Neuronal stem cell (in vitro differentiated cells): Measurements from ENCODE around the gene TMEM91.
A peak's percentile ranks its signal among the peaks of the same experiment; 100 is the strongest.

Source experiments
- DNase-seq: peaks from one replicate; pipeline ENCODE4 v3.0.0-alpha.2; 2013; ENCODE audit warnings: low spot score
- H2AFZ ChIP-seq: one replicate; pipeline ENCODE4 v1.6.1; 2013; ENCODE audit warnings: mild to moderate bottlenecking, low read length, inconsistent platforms
- H2AK5ac ChIP-seq: 2 replicates; pipeline ENCODE4 v1.6.1; 2013; ENCODE audit warnings: low read depth, mild to moderate bottlenecking, inconsistent platforms, low read length, moderate library complexity, mixed read lengths
- H2BK120ac ChIP-seq: 2 replicates; pipeline ENCODE4 v1.6.1; 2013; ENCODE audit warnings: low read depth, mild to moderate bottlenecking, inconsistent platforms, low read length, moderate library complexity, mixed read lengths
- H2BK12ac ChIP-seq: one replicate; pipeline ENCODE4 v1.6.1; 2013; ENCODE audit warnings: low read length, inconsistent platforms
- H2BK15ac ChIP-seq: 2 replicates; pipeline ENCODE4 v1.6.1; 2013; ENCODE audit warnings: mild to moderate bottlenecking, low read length, inconsistent platforms, mixed read lengths
- H2BK5ac ChIP-seq: one replicate; pipeline ENCODE4 v1.6.1; 2013; ENCODE audit warnings: inconsistent platforms, mild to moderate bottlenecking, low read length, moderate library complexity
- H3K14ac ChIP-seq: one replicate; pipeline ENCODE4 v1.6.1; 2013; ENCODE audit warnings: low read length, inconsistent platforms
- H3K18ac ChIP-seq: 2 replicates; pipeline ENCODE4 v1.6.1; 2013; ENCODE audit warnings: low read length, inconsistent platforms
- H3K23ac ChIP-seq: 2 replicates; pipeline ENCODE4 v1.6.1; 2013; ENCODE audit warnings: low read depth, mild to moderate bottlenecking, mixed read lengths, low read length, inconsistent platforms; ENCODE audit not compliant: poor library complexity
- H3K27ac ChIP-seq: replicated peaks from 3 replicates; pipeline ENCODE4 v1.5.1; 2013; ENCODE audit warnings: low read length, inconsistent platforms
- H3K27me3 ChIP-seq, 3 experiments: 2 replicates each; pipeline ENCODE4 v1.6.1; 2013; ENCODE audit warnings: low read length in 3 of 3, mild to moderate bottlenecking in 2 of 3, inconsistent platforms in 1 of 3, low read depth in 1 of 3, mixed read lengths in 1 of 3, moderate library complexity in 1 of 3; ENCODE audit not compliant: control insufficient read depth in 3 of 3, insufficient read depth in 3 of 3
- H3K36me3 ChIP-seq, 2 donors: replicated peaks in 1 of 2; 2 replicates each; pipeline ENCODE4 v1.6.1; 2013; ENCODE audit warnings: low read length in 2 of 2; ENCODE audit not compliant: control insufficient read depth in 2 of 2, insufficient read depth in 2 of 2
- H3K4ac ChIP-seq: 2 replicates; pipeline ENCODE4 v1.6.1; 2013; ENCODE audit warnings: inconsistent platforms, mild to moderate bottlenecking, low read length, moderate library complexity
- H3K4me1 ChIP-seq, 2 donors: 1 replicate in 1 of 2; 2 replicates in 1 of 2; pipeline ENCODE4 v1.6.1; 2013; ENCODE audit warnings: low read length in 2 of 2, low read depth in 1 of 2; ENCODE audit not compliant: control insufficient read depth in 2 of 2, insufficient read depth in 1 of 2
- H3K4me2 ChIP-seq: one replicate; pipeline ENCODE4 v1.6.1; 2013; ENCODE audit warnings: mild to moderate bottlenecking, low read length, inconsistent platforms; ENCODE audit not compliant: insufficient read depth, poor library complexity, severe bottlenecking
- H3K4me3 ChIP-seq, 2 donors: 2 replicates each; pipeline ENCODE4 v1.5.1; 2013; ENCODE audit warnings: low read length in 2 of 2, mild to moderate bottlenecking in 2 of 2, inconsistent platforms in 1 of 2, moderate library complexity in 1 of 2
- H3K79me1 ChIP-seq: one replicate; pipeline ENCODE4 v1.6.1; 2013; ENCODE audit warnings: low read depth, mild to moderate bottlenecking, inconsistent platforms, low read length, moderate library complexity
- H3K9ac ChIP-seq: one replicate; pipeline ENCODE4 v1.6.1; 2013; ENCODE audit warnings: mild to moderate bottlenecking, low read depth, low read length, inconsistent platforms; ENCODE audit not compliant: poor library complexity
- H3K9me3 ChIP-seq, 2 donors: replicated peaks in 1 of 2; 2 replicates each; pipeline versions ENCODE3 to v1.6.1; 2013; ENCODE audit warnings: low read length in 2 of 2, mild to moderate bottlenecking in 2 of 2, inconsistent platforms in 1 of 2, low read depth in 1 of 2, mixed read lengths in 1 of 2, moderate library complexity in 1 of 2; ENCODE audit not compliant: control insufficient read depth in 2 of 2, insufficient read depth in 1 of 2
- H4K8ac ChIP-seq: one replicate; pipeline ENCODE4 v1.6.1; 2013; ENCODE audit warnings: low read depth, mild to moderate bottlenecking, inconsistent platforms, low read length, moderate library complexity
- H4K91ac ChIP-seq: one replicate; pipeline ENCODE4 v1.6.1; 2013; ENCODE audit warnings: low read length, low read depth, mild to moderate bottlenecking, inconsistent platforms; ENCODE audit not compliant: poor library complexity
- WGBS, 2 donors: extraction: QIAGEN DNeasy Blood & Tissue Kit; methylation state at CpG; one replicate each; pipeline ENCODE4 v1.1.7; 2013; ENCODE audit warnings: missing lambda C conversion rate in 2 of 2, mixed read lengths in 1 of 2; ENCODE audit not compliant: insufficient read length in 2 of 2, insufficient replicate concordance in 1 of 2; ENCODE audit errors: extremely low coverage in 2 of 2; 5-methylcytosine and 5-hydroxymethylcytosine counted together

Gene TMEM91

GRCh38 chr19:41412953-41413352 is 36.6 kb downstream of the TMEM91 start:
- Histone ChIP-seq H3K36me3 (peaks cover 21 to 35% of the 10 kb centered on the region in 2 donors), H3K9me3 (no peaks in the 10 kb centered on the region), H4K91ac (no peak overlapping the region), H2BK12ac (no peak overlapping the region), H3K4me2 (no peak overlapping the region), H2BK120ac (no peak overlapping the region), H2AK5ac (no peak overlapping the region), H3K4ac (no peak overlapping the region), H3K27ac (no peak overlapping the region), H3K4me1 (no peaks in the 10 kb centered on the region), H3K9ac (peak overlapping the region; percentile 71), H3K27me3 (no peaks in the 10 kb centered on the region), H3K23ac (no peak overlapping the region), H2BK15ac (no peak overlapping the region), H3K14ac (no peak overlapping the region), H3K79me1 (peaks cover 1% of the 10 kb centered on the region), H2AFZ (no peak overlapping the region), H2BK5ac (no peak overlapping the region), H3K4me3 (no peak overlapping the region), H3K18ac (no peak overlapping the region), H4K8ac (no peak overlapping the region)
- no CpG with 5 or more reads among the region's 5 CpGs for WGBS, 2 donors
- no peak for DNase-seq

GRCh38 chr19:41413947-41414346 is 37.6 kb downstream of the TMEM91 start:
- Histone ChIP-seq H2BK120ac (no peak overlapping the region), H3K79me1 (peaks cover 1% of the 10 kb centered on the region), H2AFZ (no peak overlapping the region), H3K4me2 (no peak overlapping the region), H2BK5ac (no peak overlapping the region), H3K4me1 (no peaks in the 10 kb centered on the region), H2BK12ac (no peak overlapping the region), H3K9me3 (peaks cover 0 to under 1% of the 10 kb centered on the region in 2 donors), H4K91ac (no peak overlapping the region), H3K27ac (no peak overlapping the region), H3K18ac (no peak overlapping the region), H3K36me3 (peaks cover 23 to 41% of the 10 kb centered on the region in 2 donors), H3K14ac (no peak overlapping the region), H4K8ac (no peak overlapping the region), H2AK5ac (no peak overlapping the region), H3K23ac (no peak overlapping the region), H3K27me3 (no peaks in the 10 kb centered on the region), H3K9ac (no peak overlapping the region), H2BK15ac (no peak overlapping the region), H3K4me3 (no peak overlapping the region), H3K4ac (no peak overlapping the region)
- DNase-seq: no peak
- whole genome bisulfite sequencing, 2 donors: no CpG with 5 or more reads among the region's 10 CpGs

GRCh38 chr19:41414461-41414860 is 38.1 kb downstream of the TMEM91 start:
- no peak for DNase-seq
- no peak overlapping the region for H2BK5ac ChIP-seq
- no peak overlapping the region for H3K18ac ChIP-seq
- no peak overlapping the region for H3K14ac ChIP-seq
- H3K9ac ChIP-seq: no peak overlapping the region
- no peaks in the 10 kb centered on the region for H3K27me3 ChIP-seq
- no peak overlapping the region for H2BK15ac ChIP-seq
- peaks cover 26 to 46% of the 10 kb centered on the region in 2 donors for H3K36me3 ChIP-seq
- peak overlapping the region; percentile 43 for H4K8ac ChIP-seq
- H3K4me2 ChIP-seq: no peak overlapping the region
- H2BK12ac ChIP-seq: no peak overlapping the region
- WGBS, 2 donors: no CpG with 5 or more reads among the region's 9 CpGs
- no peak overlapping the region for H3K27ac ChIP-seq
- H3K23ac ChIP-seq: no peak overlapping the region
- no peaks in the 10 kb centered on the region for H3K4me1 ChIP-seq
- H4K91ac ChIP-seq: no peak overlapping the region
- H2BK120ac ChIP-seq: no peak overlapping the region
- no peak overlapping the region for H3K4me3 ChIP-seq
- H2AK5ac ChIP-seq: no peak overlapping the region
- H3K79me1 ChIP-seq: peaks cover 1% of the 10 kb centered on the region
- H3K4ac ChIP-seq: no peak overlapping the region
- no peak overlapping the region for H2AFZ ChIP-seq
- H3K9me3 ChIP-seq: peaks cover 0 to 2% of the 10 kb centered on the region in 2 donors

- Histone ChIP-seq H3K9ac (no peak overlapping the region), H3K27me3 (no peaks in the 10 kb centered on the region), H3K18ac (no peak overlapping the region), H3K14ac (no peak overlapping the region), H3K4me1 (no peaks in the 10 kb centered on the region), H3K4ac (no peak overlapping the region), H2BK15ac (no peak overlapping the region), H2BK12ac (no peak overlapping the region), H3K4me2 (no peak overlapping the region), H2AK5ac (no peak overlapping the region), H4K8ac (no peak overlapping the region), H4K91ac (no peak overlapping the region), H3K27ac (no peak overlapping the region), H2BK5ac (no peak overlapping the region), H2AFZ (no peak overlapping the region), H3K79me1 (peaks cover 1% of the 10 kb centered on the region), H2BK120ac (no peak overlapping the region), H3K23ac (no peak overlapping the region), H3K9me3 (peaks cover 0 to 2% of the 10 kb centered on the region in 2 donors), H3K4me3 (no peak overlapping the region), H3K36me3 (peaks cover 29 to 52% of the 10 kb centered on the region in 2 donors)
- no peak for DNase-seq
- no CpG with 5 or more reads among the region's 9 CpGs for WGBS, 2 donors
Measured at GRCh38 chr19:41415154-41415571, 38.8 kb downstream of the TMEM91 start.
